HepG2 (cell line): Measurements from ENCODE around the gene NT5C3B. TPM values are rescaled to one million over a fixed set of nuclear protein-coding genes. Genes with fewer than 3 reads are reported as not detected.

Experiments used
- FOXJ3 ChIP-seq: sonication (generic); formaldehyde crosslinking; IDR thresholded peaks from 2 replicates; pipeline ENCODE4 v1.4.0; 2020; ENCODE audit warnings: missing genetic modification reagents, mild to moderate bottlenecking, borderline replicate concordance
- FOXO4 ChIP-seq: sonication (generic); formaldehyde crosslinking; conservative IDR thresholded peaks from 2 replicates; pipeline ENCODE4 v1.8.1; 2023; ENCODE audit warnings: missing genetic modification reagents
- RFX5 ChIP-seq: IDR thresholded peaks from 2 replicates; pipeline ENCODE4 v1.6.1; 2011; ENCODE audit warnings: low read depth, low read length, improper control_type of control experiment
- YEATS2 ChIP-seq: sonication (generic); formaldehyde crosslinking; IDR thresholded peaks from 2 replicates; pipeline ENCODE4 v1.4.0; 2020; ENCODE audit warnings: missing genetic modification reagents, borderline replicate concordance
- ZNF282 ChIP-seq: fragments of 450-650 bp; IDR thresholded peaks from 2 replicates; pipeline ENCODE4 v1.6.1; 2018; ENCODE audit not compliant: partially characterized antibody
- ZNF614 ChIP-seq: IDR thresholded peaks from 2 replicates; pipeline ENCODE4 v1.6.1; 2018; ENCODE audit warnings: missing biosample characterization, missing genetic modification reagents, inconsistent platforms, borderline replicate concordance
- ZNF850 ChIP-seq: sonication (generic); formaldehyde crosslinking; conservative IDR thresholded peaks from 2 replicates; pipeline ENCODE4 v1.9.0; 2021; ENCODE audit warnings: mild to moderate bottlenecking, missing genetic modification reagents
- polyA plus RNA-seq, 8 experiments: library from polyadenylated mRNA; depleted of rRNA in 3 of 8; stranded (reverse) in 7 of 8; unstranded in 1 of 8; fragments of >200 nt; fragmentation: Illumina TruSeq in 4 of 8; extraction: Trizol in 4 of 8; gene quantifications; 2 replicates each; pipeline versions ENCODE4 v1.2.1 to v1.2.3, GENCODE V29; 2011 to 2016; ENCODE audit warnings: low read depth in 4 of 8, missing spikeins in 1 of 8, mixed read lengths in 1 of 8; ENCODE audit not compliant: insufficient read depth in 1 of 8
- total RNA-seq, 5 experiments: library from RNA; depleted of rRNA; stranded (reverse); fragments of >200 nt; fragmentation: Illumina TruSeq; extraction: Trizol; gene quantifications; 2 replicates each; pipeline ENCODE4 v1.2.3, GENCODE V29; 2016; ENCODE audit warnings: low read depth in 1 of 5
- TF ChIP-seq, protein P1 (sequence below): sonication (generic); formaldehyde crosslinking; IDR thresholded peaks from one replicate; pipeline ENCODE4 v1.5.1; 2020; ENCODE audit warnings: mild to moderate bottlenecking, missing genetic modification reagents; ENCODE audit errors: not compliant biosample characterization
- TF ChIP-seq, protein P2 (sequence below): sonication (generic); formaldehyde crosslinking; IDR thresholded peaks from 2 replicates; pipeline ENCODE4 v1.4.0; 2020; ENCODE audit warnings: missing genetic modification reagents
- TF ChIP-seq, protein P3 (sequence below): IDR thresholded peaks from 2 replicates; pipeline ENCODE4 v1.6.1; 2016; ENCODE audit warnings: mild to moderate bottlenecking
- TF ChIP-seq, protein P4 (sequence below): sonication (generic); formaldehyde crosslinking; IDR thresholded peaks from 2 replicates; pipeline ENCODE4 v1.5.0; 2020; ENCODE audit warnings: missing genetic modification reagents
- TF ChIP-seq, protein P5 (sequence below): IDR thresholded peaks from 2 replicates; pipeline ENCODE4 v1.6.1; 2012; ENCODE audit warnings: inconsistent platforms

The NT5C3B gene
- total and polyA plus RNA-seq, 2 of the 13 experiments (the other 11 are each of a cell fraction or from before 2014, with no cell fraction given): 104 to 126 TPM

DNA sequence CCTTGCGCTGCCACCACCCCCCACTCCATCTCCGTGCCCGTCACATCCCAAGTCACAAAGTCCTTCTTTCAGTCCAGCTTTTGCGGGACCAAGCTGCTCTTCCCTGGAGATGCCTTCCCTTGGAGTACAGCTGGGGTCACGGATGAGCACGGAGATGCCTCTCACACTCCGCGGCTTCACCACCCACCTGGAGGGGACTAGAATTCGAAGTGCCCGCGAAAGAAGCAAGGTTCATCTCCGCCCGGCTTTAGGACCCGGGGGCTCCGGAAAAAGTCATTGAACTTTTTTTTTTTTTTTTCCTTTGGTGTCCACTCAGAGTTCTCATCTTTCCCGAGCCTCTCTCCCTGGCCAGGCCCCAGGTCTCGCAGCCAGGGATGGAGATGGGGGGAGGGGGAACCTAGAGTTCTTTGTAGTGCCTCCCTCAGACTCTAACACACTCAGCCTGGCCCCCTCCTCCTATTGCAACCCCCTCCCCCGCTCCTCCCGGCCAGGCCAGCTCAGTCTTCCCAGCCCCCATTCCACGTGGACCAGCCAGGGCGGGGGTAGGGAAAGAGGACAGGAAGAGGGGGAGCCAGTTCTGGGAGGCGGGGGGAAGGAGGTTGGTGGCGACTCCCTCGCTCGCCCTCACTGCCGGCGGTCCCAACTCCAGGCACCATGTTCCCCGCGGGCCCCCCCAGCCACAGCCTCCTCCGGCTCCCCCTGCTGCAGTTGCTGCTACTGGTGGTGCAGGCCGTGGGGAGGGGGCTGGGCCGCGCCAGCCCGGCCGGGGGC, 23.5 kb downstream of the NT5C3B start, which contains the start of gene FKBP10 (continued):
- TF ChIP-seq, protein P1, sequence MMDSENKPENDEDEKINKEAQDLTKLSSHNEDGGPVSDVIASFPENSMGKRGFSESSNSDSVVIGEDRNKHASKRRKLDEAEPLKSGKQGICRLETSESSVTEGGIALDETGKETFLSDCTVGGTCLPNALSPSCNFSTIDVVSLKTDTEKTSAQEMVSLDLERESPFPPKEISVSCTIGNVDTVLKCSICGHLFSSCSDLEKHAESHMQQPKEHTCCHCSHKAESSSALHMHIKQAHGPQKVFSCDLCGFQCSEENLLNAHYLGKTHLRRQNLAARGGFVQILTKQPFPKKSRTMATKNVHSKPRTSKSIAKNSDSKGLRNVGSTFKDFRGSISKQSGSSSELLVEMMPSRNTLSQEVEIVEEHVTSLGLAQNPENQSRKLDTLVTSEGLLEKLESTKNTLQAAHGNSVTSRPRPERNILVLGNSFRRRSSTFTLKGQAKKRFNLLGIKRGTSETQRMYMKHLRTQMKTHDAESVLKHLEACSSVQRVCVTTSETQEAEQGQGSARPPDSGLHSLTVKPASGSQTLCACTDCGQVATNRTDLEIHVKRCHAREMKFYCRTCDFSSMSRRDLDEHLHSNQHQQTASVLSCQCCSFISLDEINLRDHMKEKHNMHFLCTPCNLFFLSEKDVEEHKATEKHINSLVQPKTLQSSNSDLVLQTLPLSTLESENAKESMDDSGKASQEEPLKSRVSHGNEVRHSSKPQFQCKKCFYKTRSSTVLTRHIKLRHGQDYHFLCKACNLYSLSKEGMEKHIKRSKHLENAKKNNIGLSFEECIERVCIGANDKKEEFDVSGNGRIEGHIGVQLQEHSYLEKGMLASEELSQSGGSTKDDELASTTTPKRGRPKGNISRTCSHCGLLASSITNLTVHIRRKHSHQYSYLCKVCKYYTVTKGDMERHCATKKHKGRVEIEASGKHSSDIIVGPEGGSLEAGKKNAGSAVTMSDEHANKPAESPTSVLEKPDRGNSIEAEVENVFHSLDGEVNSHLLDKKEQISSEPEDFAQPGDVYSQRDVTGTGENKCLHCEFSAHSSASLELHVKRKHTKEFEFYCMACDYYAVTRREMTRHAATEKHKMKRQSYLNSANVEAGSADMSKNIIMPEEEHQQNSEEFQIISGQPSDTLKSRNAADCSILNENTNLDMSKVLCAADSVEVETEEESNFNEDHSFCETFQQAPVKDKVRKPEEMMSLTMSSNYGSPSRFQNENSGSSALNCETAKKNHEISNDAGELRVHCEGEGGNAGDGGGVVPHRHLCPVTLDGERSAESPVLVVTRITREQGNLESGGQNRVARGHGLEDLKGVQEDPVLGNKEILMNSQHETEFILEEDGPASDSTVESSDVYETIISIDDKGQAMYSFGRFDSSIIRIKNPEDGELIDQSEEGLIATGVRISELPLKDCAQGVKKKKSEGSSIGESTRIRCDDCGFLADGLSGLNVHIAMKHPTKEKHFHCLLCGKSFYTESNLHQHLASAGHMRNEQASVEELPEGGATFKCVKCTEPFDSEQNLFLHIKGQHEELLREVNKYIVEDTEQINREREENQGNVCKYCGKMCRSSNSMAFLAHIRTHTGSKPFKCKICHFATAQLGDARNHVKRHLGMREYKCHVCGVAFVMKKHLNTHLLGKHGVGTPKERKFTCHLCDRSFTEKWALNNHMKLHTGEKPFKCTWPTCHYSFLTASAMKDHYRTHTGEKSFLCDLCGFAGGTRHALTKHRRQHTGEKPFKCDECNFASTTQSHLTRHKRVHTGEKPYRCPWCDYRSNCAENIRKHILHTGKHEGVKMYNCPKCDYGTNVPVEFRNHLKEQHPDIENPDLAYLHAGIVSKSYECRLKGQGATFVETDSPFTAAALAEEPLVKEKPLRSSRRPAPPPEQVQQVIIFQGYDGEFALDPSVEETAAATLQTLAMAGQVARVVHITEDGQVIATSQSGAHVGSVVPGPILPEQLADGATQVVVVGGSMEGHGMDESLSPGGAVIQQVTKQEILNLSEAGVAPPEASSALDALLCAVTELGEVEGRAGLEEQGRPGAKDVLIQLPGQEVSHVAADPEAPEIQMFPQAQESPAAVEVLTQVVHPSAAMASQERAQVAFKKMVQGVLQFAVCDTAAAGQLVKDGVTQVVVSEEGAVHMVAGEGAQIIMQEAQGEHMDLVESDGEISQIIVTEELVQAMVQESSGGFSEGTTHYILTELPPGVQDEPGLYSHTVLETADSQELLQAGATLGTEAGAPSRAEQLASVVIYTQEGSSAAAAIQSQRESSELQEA (CRISPR knock-in tag): peak; percentile 9
- TF ChIP-seq RFX5 (no peak), YEATS2 (CRISPR knock-in tag) (0 out of 2 replicates have a peak, but pooled peaks have one; percentile 16), FOXJ3 (no peak), FOXO4 (CRISPR knock-in tag) (no peak), ZNF850 (CRISPR knock-in tag) (0 out of 2 replicates have a peak, but pooled peaks have one; percentile 59), ZNF282 (no peak), ZNF614 (CRISPR knock-in tag) (peak; percentile 17; the same call in 1 of the 2 replicates)
- TF ChIP-seq, protein P2, sequence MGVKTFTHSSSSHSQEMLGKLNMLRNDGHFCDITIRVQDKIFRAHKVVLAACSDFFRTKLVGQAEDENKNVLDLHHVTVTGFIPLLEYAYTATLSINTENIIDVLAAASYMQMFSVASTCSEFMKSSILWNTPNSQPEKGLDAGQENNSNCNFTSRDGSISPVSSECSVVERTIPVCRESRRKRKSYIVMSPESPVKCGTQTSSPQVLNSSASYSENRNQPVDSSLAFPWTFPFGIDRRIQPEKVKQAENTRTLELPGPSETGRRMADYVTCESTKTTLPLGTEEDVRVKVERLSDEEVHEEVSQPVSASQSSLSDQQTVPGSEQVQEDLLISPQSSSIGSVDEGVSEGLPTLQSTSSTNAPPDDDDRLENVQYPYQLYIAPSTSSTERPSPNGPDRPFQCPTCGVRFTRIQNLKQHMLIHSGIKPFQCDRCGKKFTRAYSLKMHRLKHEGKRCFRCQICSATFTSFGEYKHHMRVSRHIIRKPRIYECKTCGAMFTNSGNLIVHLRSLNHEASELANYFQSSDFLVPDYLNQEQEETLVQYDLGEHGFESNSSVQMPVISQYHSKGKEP (CRISPR knock-in tag): no peak
- TF ChIP-seq, protein P3, sequence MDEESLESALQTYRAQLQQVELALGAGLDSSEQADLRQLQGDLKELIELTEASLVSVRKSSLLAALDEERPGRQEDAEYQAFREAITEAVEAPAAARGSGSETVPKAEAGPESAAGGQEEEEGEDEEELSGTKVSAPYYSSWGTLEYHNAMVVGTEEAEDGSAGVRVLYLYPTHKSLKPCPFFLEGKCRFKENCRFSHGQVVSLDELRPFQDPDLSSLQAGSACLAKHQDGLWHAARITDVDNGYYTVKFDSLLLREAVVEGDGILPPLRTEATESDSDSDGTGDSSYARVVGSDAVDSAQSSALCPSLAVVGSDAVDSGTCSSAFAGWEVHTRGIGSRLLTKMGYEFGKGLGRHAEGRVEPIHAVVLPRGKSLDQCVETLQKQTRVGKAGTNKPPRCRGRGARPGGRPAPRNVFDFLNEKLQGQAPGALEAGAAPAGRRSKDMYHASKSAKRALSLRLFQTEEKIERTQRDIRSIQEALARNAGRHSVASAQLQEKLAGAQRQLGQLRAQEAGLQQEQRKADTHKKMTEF: 0 out of 2 replicates have a peak, but pooled peaks have one; percentile 29
- TF ChIP-seq, protein P4, sequence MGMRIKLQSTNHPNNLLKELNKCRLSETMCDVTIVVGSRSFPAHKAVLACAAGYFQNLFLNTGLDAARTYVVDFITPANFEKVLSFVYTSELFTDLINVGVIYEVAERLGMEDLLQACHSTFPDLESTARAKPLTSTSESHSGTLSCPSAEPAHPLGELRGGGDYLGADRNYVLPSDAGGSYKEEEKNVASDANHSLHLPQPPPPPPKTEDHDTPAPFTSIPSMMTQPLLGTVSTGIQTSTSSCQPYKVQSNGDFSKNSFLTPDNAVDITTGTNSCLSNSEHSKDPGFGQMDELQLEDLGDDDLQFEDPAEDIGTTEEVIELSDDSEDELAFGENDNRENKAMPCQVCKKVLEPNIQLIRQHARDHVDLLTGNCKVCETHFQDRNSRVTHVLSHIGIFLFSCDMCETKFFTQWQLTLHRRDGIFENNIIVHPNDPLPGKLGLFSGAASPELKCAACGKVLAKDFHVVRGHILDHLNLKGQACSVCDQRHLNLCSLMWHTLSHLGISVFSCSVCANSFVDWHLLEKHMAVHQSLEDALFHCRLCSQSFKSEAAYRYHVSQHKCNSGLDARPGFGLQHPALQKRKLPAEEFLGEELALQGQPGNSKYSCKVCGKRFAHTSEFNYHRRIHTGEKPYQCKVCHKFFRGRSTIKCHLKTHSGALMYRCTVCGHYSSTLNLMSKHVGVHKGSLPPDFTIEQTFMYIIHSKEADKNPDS (CRISPR knock-in tag): no peak
- TF ChIP-seq, protein P5, sequence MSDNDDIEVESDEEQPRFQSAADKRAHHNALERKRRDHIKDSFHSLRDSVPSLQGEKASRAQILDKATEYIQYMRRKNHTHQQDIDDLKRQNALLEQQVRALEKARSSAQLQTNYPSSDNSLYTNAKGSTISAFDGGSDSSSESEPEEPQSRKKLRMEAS: peak; percentile 96
